GM18520 (cell line): ENCODE data around the gene NCS1.
"Not testable (repeated sequence)": the region's sequence is repeated elsewhere in the genome, so short reads cannot be mapped to it uniquely, and the experiment has no call there.

ENCODE experiments used
- ATAC-seq: cut with Tn5 transposase; IDR thresholded peaks from one replicate; pipeline ENCODE4 v1.9.1; 2021; ENCODE audit not compliant: unreplicated experiment

NCS1 gene

DNA sequence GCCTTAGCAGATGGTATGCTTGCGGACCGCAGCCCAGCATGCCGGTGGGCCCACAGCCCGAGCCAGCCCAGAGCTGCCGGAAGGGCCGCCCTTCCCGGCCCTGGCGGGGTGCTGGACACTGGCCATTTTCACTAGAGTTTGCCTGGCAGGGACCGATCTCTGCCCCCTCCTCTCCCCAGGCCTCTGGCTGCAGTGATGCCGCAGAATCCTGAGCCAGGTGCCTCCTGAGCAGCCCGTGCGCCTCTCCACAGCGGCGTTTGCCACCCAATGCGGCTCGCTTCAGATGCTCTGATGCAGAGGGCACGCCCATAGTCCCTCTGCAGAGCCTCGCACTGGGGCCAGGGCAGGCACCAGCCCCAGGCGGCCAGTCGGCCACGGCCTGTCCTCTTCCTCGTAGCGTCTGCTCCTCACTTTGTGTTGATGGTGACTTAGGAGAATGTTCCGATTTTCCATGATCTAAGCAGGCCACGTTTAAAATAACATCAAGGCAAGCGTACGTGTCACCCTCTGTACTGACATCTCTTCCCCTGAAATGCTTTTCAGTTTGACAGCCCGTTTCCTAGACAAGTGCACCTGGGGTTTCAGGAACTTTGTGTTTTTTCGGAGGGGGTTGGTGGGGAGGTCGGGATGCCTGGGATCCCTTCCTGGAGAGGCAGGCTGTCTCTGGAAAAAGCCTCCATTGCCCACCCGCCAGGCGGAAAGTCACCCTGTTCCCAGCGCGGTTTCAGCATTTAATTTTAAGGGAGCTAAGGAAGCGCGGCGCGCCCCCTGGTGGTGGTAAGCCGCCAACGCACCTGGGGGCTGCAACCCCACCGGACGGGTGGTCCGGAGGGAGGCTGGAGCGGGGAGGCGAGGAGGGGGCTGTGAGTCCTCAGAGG, 63.6 kb downstream of the NCS1 start:
- ATAC-seq: no peak

DNA sequence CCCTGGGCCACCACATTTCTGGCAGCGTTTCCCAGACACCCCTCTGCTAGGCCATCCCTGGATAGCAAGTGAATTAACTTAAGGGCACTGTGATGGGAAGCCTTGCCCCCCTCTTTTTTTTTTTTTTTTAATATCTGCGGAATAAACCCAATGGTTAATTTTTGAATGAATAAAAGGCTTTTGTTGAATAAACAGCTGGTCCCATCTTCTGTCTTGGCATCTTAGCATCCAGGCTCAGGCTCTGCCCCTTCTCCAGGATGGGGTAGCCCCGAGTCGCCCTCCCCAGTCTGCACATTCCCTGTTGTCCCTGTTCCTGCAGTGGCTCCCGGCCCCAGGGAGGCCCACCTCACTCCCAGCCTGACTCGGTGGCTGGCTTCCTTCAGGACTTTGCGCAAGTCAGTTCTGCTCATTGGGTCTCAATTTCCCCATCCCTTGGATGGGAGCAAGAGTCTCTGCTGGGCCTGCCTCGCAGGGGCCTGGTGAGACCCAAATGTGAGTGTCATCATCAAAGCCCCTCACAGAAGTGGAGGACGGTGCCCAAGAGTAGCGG, 64.3 kb downstream of the NCS1 start:
- no peak for ATAC-seq

DNA sequence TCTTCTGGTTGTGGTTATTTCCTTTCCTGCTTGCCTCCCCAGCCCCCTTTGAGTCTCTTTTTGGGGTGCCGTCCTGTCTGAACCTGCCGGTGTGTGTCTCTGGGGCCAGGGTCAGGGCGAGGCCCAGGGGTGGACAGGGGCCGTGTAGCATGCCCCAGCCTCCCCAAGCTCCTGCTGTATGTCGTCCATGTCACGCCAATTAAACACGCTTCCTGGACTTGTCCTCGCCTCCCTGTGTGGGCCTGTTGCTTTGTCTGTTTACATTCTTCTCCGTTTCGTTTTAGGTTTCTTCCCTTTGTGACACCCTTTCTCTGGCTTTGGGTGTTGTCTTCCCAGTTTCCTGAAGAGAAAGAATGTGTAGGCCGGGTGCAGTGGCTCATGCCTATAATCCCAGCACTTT, 64.9 kb downstream of the NCS1 start:
- ATAC-seq: no peak

DNA sequence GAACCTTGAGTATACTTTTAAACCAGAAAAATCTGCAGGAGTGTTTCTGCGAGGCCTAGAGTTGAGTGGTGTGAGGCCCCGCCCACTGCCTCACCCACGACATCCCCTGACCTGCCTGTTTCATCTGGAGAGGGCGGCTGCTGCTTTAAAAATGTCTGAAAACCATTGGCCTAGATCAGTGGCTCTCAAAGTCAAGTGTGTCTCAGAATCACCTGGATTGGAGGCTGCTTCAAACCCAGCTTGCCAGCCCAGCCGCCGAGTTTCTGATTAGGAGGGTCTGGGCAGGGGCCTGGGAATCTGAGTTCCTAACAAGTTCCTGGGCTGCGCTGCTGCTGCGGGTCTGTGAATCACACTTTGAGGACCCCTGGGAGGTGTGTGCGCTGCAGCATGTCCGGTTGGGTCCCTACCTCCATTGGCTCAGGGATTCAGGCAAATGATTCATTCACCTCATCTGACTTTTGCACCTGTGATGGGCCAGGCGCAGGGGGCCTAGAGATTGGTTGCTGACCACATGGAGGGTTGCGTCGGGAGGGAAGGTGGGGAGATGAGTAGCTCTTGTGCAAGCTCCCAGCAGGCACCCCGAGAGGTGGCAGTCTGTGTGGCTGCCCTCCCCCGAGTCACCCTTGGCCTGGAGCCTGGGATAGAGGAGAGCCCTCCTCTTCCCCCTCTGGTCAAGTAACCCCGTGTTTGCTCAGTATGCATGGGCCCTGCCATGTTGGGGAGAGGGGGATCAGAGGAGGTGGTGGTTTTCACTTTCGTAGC, 65.7 kb downstream of the NCS1 start:
- no peak for ATAC-seq

DNA sequence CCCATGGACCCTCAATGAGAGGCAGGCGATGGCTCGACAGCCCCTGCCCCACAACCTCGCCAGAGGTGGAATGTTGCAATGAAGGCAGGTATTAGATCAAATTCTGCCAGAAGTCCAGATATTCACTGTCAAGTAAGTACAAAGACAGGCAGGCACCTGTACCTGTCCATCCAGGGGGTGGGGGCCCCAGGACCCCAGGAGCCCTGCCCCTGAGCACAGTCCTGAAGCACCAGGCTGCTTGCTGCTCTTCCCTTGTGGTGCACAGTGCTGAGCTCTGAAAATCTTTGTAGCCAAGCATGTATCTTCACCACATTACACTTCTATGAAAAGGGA, 67.1 kb downstream of the NCS1 start:
- ATAC-seq: no peak

DNA sequence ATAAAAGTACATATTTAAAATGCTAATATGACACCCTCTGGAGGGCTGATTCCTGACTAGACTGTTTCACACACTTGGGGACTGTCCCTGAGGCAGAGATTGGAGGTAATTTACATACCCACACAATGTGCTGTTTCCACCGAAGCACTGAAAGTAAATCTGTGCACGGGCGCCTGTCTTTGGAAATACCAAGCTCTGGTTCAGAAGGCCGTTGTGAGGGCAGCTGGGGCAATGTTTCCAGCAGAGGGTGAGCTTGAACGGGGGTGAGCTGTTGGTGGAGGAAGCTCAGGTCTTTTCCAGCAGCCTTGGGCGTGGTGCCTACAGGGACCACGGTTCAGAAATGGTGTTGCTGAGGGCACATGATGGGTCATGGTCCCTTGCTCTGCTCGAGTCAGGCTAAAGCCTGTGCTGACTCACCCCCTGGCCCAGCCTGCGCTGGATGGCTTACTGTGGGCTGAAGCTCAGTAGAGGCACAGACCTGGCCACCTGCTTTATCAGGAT, 67.6 kb downstream of the NCS1 start:
- peak; percentile 53 for ATAC-seq

DNA sequence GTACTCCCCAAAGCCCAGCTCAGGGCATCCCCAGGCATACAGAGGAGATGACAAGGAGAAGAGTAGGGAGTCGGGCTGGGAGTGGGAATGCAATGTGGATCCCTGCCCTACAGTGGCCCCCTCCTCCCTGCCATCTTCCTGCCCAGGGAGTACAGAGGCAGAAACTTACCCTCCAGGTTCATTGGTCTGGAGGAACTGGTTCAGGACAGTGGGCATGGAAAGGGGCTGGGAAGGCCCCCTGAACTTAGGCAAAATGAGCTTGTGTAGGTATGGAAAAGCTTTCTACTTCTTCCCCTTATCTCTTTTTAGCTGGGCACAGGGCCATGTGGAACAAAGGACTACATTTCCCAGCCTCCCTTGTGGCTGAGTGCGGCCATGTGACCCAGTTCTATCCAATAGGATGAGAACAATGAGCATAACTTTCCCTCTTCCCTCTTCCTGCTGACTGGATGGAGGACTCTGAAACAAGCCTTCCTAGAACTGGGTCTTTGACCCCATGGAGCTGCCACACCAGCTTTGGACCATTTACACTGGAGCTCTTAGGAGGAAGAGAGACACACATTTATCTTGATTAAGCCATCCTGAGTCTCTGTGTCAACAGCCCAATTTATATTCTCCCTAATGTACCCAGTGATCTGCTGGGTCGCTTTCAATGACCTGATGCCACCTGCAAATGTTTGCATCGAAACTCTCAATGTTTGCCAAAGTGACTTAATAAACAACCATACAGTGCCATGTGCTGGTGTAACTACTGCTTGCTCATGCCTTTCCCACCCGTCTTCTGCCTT, 68.4 kb downstream of the NCS1 start:
- ATAC-seq: no peak

DNA sequence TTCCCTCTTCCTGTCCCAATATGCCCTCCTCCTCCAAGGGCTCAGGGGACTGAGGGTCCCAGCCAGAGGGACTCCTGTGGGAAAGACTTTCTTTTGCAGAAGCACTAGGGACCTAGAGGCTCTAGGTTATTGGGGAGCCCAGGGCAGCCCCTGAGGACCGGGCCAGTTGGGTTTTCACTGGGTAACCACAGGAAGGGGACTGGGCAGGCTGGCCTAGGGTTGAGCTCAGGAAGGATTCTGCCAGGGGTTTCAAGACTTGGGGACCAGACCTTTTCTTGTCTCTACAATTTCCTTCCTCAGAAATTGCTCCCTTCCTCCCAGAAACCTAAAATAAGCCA, 69.0 kb downstream of the NCS1 start:
- ATAC-seq: no peak

DNA sequence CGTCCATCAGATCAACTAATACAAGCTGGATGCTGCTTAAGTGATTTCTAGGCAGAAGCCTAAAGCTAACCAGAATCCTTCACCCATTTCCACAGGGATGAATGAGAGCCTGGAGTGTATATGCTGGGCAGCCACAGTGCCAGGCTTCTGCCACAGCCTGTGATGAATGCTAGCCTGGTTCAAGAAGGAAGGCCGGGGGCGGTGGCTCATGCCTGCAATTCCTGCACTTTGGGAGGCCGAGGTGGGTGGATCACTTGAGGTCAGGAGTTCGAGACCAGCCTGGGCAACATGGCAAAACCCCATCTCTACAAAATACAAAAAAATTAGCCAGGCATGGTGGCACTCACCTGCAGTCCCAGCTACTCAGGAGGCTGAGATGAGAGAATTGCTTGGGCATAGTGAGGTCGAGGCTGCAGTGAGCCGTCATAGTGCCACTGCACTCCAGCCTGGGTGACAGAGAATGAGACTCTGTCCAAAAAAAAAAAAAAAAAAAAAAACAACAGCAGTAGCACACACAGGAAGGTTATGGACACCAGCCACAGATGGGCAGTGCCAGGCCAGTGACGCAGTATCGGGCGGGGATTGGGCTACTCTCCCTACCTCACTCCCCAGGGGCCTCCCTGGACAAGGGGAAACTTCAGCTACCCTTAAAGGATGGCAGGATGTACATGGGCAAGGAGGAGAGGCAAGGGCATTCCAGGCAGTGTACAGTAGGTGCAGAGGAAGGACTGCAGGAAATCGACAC, 70.2 kb downstream of the NCS1 start:
- no peak for ATAC-seq

DNA sequence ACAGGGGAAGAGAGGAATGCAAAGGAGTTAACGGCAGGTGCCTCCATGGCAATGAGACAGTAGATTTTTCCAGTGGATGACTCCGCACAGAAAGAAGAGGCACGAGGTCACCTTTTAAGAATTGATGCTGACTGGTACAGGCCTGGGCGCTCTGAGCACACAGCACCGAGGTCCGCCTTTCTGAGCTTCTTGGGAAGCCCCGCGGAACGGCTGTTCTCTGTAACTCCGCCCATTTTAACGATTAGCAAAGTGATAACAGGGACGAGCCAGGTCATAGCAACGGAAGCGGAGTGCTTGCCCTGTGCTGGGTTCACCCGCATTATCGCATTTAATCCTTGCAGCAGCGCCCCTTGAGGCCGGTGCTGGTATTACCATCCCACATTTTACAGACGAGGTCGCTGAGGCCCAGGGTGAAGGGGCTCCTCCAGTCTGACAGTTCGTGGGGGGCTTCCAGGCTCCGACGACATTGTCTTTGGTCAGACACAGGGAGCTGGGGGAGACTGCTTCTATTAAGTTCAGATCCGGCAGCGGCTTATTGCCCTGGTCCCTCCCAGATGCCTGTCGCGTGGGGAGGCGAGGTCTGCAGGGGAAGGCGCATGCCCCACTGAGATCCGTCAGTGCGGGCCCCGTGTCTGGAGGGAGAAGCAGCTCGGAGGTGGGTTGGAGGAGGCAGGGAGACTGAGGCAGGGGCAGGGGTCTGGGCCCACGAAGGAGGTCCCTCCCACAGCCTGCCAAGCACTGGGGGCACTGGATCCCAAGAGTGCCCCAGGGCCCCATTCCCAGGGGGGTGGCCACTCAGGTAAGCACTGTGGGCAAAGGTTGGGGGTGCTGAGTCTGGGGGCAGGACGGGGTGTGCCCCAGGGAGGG, 71.0 kb downstream of the NCS1 start:
- no peak for ATAC-seq

DNA sequence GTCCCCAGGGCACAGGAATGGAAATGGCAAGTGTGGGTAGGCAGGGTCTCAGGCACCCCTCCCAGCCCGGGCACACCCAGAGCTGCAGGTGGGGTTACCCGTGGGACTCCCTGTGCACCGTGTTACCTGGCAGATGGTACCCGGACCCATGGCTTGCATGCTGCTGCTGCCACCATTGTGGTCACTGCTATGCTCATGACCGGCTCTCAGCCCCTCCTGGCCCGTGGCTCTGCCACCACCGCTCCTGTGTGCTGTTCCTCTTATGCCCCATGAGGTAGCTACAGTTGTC, 71.6 kb downstream of the NCS1 start:
- ATAC-seq: no peak

DNA sequence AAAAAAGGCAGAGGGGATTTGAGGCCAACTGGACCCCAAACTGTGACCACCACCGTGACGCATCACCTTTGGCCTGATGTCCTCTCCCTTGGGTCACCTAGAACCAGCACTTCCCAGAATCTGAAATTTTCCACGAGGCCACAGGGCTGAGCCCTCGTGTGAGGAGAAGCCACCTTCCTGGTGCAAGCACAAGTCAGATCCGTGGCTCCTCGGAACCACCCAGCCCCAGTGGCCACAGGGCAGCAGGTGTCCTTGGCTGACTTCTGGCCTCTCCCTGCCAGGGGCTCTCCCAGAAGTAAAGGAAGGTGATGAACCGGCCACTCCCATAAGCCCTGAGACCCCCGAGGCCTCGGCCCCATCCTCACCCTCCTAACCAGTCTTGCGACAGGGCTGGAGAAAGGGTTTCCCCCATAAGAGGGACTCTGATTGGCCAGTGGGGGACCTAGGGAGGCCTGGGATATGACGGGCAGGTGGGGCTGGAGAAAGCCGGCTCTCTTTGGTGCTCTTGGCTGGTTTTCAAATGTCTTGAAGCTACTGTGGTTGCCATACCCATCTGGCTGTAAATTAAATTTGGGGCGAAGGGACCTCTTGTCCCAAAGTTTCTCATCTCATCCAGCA, 72.5 kb downstream of the NCS1 start:
- ATAC-seq: no peak

DNA sequence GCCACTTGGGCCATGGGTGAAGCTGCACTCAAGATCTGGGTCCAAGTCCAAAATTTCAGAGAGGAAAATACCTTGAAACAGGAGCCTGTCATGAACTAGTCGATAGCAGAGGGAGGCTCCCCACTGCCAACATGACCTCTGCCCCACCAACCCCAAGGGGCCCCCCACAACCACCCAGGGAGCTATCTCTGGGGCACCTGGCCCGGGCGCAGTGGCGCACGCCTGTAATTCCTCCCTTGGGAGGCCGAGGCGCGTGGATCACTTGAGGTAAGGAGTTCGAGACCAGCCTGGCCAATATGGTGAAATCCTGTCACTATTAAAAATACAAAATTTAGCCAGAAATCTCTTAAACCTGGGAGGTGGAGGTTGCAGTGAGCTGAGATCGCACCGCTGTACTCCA, 73.3 kb downstream of the NCS1 start:
- ATAC-seq: no peak

DNA sequence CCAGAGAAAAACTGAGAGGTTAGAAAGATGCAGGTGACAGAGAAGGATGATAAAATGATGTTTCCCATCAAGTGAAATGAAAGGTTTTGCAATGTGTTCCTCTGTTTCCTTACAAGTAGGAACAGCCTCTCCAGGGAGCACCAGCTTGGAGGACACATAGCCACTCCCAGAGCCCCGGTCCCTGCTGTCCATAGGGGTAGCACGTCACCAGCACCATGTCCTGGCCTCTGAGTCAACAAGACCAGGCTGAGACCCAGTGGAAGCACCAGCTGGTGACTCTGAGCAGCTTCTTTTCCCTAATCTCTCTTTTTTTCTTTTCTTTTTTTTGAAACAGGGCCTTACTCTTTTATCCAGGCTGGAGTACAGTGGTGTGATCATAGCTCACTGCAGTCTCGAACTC, 73.9 kb downstream of the NCS1 start:
- no peak for ATAC-seq

DNA sequence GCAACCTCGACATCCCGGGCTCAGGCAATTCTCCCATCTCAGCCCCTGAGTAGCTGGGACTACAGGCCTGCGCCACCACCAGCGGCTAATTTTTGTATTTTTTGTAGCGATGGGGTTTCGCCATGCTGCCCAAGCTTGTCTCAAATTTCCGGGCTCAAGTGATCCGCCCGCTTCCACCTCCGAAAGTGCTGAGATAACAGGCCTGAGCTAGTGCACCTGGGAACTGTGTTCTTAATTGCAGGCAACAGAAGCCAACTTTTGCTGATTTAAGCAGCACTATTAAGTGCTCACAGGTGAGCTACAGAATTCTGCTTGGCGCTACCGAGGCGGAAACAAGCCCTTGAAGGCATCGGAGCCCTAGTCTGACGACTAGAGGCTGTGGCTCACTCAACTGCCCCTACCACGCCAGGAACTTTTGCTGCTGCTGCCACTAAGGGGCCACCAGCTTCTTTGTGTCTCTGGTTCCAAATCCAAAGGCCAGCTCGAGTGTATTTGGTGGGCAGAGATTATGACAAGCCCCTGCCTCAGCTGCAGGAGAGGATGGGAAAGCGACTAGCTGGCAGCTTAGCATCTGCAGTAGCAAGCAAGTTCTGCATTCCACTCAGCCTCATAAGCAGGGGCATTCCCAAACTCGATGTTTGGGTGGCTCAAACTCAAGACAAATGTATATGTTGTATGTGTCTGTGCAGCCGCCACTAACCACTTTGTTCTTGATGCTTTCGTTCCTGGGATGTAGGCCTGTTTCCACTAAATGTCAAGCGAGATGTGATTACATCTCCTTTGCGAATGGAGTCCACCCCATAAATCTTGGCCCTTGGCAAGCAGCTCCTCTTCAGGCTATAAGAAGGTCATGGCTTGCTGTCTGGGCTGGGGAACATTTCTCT, 82.8 kb downstream of the NCS1 start:
- no peak for ATAC-seq

DNA sequence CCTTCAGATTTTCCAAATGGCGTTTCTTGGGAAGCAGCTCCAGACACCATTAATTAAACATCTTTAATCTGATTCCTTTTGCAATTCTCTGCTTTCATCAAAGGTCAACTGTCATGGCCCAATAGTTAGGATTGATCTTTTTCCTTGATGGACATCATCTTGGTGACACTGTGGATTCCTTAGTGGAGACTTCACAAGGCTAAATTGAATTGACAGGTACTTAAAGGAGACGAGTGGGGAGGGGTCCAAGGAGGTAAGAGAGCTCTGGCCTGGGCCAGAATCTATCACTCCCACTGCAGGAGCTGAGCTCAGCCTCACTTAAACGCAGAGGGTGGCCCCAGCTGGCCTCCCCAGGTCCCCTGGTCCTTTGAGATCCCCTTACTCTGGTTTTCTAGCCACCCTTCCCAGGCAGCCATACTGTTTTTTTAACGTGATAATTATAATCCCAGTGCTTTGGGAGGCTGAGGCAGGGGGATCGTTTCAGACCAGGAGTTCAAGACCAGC, 83.5 kb downstream of the NCS1 start:
- no peak for ATAC-seq

DNA sequence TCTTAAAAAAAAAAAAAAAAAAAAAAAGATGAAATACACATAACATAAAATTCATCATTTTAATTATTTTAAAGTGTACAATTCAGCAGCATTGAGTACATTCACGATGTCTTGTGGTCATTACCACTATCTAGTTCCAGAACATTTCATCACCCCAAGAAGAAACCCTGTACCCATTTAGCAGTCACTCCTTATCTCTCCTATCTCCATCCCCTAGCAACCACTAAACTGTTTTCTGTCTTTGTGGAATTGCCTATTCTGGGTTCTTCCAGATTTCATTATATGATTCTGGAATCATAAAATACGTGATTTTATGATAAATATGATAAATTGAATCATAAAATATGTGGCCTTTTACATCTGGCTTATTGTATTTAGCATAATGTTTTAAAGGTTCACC, 84.4 kb downstream of the NCS1 start:
- no peak for ATAC-seq

DNA sequence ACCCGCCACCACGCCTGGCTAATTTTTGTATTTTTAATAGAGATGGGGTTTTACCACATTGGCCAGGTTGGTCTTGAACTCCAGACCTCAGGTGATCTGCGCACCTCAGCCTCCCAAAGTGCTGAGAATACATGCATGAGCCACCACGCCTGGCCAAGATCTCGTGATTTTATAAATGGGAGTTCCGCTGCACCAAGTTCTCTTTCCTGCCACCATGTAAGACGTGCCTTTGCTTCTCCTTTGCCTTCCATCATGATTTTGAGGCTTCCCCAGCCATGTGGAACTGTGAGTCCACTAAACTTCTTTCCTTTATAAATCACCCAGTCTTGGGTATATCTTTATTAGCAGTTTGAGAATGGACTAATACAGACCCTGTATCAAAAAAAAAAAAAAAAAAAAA, 85.9 kb downstream of the NCS1 start:
- not testable (repeated sequence) for ATAC-seq
